ENCODE data around the gene CYP2W1. TPM values are rescaled to one million over a fixed set of nuclear protein-coding genes. Genes with fewer than 3 reads are reported as not detected.

CYP2W1 gene
- total RNA-seq, 1 donor from 2014 or later, result 15.3 TPM

DNA sequence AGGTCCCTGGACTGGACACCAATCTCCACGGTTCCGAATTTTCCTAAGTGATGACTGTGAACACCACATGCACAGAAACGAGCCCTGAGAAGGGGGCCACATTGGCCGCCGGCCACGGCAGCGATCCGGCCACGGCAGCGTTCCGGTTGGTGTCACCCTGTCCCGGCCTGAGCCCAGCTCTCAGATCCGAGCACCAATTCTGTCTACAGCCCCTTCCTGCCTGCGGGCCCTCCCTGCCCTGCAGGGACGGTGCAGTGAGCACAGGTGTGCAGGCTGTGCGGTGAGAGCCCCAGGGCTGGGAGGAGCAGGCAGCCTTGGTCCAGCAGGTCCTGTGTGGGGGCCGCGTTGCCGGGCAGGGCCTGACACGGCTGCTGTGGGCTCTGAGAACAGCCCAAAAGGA lies 31.7 kb downstream of the CYP2W1 start:
- Mint-ChIP-seq H3K4me3 (no peak overlapping the region), H3K36me3 (peaks cover 4% of the 10 kb centered on the region), H3K4me1 (ENCODE audit: unreplicated experiment) (peaks cover 10% of the 10 kb centered on the region), H3K27ac (no peak overlapping the region), H3K27me3 (no peaks in the 10 kb centered on the region), H3K9me3 (no peaks in the 10 kb centered on the region)
- TF ChIP-seq, protein P1, sequence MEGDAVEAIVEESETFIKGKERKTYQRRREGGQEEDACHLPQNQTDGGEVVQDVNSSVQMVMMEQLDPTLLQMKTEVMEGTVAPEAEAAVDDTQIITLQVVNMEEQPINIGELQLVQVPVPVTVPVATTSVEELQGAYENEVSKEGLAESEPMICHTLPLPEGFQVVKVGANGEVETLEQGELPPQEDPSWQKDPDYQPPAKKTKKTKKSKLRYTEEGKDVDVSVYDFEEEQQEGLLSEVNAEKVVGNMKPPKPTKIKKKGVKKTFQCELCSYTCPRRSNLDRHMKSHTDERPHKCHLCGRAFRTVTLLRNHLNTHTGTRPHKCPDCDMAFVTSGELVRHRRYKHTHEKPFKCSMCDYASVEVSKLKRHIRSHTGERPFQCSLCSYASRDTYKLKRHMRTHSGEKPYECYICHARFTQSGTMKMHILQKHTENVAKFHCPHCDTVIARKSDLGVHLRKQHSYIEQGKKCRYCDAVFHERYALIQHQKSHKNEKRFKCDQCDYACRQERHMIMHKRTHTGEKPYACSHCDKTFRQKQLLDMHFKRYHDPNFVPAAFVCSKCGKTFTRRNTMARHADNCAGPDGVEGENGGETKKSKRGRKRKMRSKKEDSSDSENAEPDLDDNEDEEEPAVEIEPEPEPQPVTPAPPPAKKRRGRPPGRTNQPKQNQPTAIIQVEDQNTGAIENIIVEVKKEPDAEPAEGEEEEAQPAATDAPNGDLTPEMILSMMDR (conservative IDR thresholded peaks at IDR 0.05), result no peak
- DNase-seq (ENCODE audit: extremely low spot score, unreplicated experiment), result no peak

DNA sequence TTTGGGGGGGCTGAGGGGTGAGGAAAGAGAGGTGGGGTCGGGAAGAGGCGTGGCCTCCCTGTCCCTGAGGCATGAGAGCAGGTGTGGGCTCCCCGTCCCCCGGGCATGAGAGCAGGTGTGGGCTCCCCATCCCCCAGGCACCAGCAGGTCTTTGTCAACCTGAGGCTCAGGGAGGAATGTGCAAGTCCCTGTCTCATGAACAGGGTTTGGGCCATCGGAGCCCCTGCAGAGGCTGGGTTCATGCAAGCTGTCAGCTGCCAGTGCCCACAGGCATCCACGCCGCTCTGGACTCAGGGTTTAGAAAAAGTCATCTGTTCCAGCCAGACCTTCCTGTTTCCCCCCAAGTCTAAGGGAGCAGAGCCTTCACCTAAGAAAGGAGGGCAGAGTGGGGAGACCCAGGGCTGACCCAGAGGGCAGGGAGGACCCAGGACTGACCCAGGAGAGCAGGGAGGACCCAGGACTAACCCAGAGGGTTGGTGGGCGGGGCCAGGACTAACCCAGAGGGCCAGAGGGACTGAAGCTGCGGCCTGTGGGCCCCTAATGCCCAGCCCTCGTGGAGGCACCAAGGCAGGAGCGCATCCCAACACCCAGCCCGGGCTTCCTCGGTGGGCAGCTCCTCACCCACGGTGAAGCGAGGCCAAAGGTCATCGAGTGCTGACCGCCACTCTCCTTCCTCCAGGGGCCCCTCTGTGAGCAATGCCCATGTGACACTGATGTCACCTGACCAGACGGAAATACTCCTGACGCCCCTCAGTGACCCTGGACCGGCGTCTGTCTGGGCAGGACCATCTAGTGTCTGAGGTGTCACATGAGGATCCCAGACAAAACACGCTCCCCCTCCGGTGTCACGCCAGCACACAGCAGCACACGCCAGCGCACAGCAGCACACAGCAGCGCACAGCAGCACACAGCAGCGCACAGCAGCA lies 32.5 kb downstream of the CYP2W1 start:
- Mint-ChIP-seq H3K27me3 (no peaks in the 10 kb centered on the region), H3K9me3 (no peaks in the 10 kb centered on the region), H3K4me1 (ENCODE audit: unreplicated experiment) (peaks cover 10% of the 10 kb centered on the region), H3K4me3 (no peak overlapping the region), H3K27ac (peak overlapping the region; percentile 23), H3K36me3 (peaks cover 4% of the 10 kb centered on the region)
- no peak for DNase-seq (ENCODE audit: extremely low spot score, unreplicated experiment)
- TF ChIP-seq, protein P1 (conservative IDR thresholded peaks at IDR 0.05), result no peak

DNA sequence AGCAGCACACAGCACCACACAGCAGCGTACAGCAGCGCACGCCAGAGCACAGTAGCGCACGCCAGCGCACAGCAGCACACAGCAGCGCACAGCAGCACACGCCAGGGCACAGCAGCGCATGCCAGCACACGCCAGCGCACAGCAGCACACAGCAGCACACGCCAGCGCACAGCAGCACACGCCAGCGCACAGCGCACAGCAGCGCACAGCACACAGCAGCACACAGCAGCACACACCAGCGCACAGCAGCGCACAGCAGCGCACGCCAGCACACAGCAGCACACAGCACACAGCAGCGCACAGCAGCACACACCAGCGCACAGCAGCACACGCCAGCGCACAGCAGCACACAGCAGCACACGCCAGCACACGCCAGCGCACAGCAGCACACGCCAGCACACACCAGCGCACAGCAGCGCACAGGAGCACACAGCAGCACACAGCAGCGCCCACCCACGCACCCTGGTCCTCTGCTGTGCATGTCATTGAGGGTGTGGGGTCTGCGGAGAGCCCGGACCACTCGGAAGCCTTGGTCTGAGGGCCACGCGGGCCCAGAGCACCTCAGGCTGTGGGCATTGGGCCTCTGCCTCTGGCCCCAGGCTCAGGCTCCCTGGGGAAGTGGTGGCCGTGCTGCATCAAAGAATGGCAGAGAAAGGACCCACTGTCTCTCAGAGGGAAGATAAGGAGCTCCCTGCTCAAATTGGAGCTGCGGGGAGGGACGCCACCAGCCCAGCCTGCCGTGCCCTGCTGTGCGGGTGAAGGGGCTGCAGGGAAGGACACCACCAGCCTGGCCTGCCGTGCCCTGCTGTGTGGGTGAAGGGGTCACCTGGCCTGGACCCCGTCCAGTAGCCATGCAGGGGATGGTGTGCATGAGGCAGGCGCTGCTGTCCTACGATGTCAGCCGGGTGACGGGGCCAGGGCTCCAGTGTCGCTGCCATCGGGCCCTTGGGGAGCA lies 33.9 kb downstream of the CYP2W1 start:
- peaks cover 8% of the 10 kb centered on the region for H3K36me3 Mint-ChIP-seq
- H3K27ac Mint-ChIP-seq, result no peak overlapping the region
- H3K4me1 Mint-ChIP-seq (ENCODE audit: unreplicated experiment), result peaks cover 10% of the 10 kb centered on the region
- no peaks in the 10 kb centered on the region for H3K27me3 Mint-ChIP-seq
- no peak overlapping the region for H3K4me3 Mint-ChIP-seq
- TF ChIP-seq, protein P1 (conservative IDR thresholded peaks at IDR 0.05), result no peak
- H3K9me3 Mint-ChIP-seq, result no peaks in the 10 kb centered on the region
- no peak for DNase-seq (ENCODE audit: extremely low spot score, unreplicated experiment)

DNA sequence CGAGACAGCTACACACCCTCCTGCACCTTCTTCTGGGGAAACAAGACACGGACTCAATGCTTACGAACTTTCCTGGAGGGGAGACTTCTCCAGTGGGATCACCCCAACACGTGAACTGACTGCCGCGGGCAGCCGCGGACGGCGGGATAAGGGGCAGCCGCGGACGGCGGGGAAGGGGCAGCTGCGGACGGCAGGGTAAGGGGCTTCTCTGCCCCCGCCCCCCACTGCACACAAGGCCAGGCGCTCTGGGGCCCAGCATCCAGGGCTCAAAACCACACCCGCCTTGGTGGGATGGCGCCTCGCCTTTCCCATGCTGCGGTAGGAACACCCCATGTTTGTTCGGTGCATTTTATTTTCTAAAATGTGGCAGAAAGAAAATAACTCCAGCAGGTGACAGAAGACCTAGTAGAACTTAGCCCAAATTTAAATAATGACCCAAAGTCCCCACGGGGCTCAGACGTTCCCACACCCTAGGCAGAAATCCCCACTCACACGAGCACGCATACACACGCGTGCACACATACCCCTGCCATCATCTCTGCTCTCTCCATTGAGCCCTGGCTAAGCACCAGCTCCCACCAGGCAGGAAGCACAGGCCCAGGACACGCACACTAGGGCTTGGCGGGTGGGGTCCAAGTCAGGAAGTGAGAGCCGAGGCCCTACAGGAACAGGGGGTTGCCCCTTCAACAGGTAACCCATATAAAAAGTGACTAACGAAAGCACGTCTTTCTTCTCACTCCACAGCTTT lies 34.8 kb downstream of the CYP2W1 start:
- TF ChIP-seq, protein P1 (conservative IDR thresholded peaks at IDR 0.05), result no peak
- Mint-ChIP-seq H3K36me3 (peaks cover 8% of the 10 kb centered on the region), H3K27me3 (no peaks in the 10 kb centered on the region), H3K9me3 (no peaks in the 10 kb centered on the region), H3K4me1 (ENCODE audit: unreplicated experiment) (peaks cover 10% of the 10 kb centered on the region), H3K27ac (peak overlapping the region; percentile 13), H3K4me3 (no peak overlapping the region)
- no peak for DNase-seq (ENCODE audit: extremely low spot score, unreplicated experiment)

- H3K36me3 Mint-ChIP-seq, result peaks cover 8% of the 10 kb centered on the region
- H3K27me3 Mint-ChIP-seq, result no peaks in the 10 kb centered on the region
- DNase-seq (ENCODE audit: extremely low spot score, unreplicated experiment), result no peak
- H3K9me3 Mint-ChIP-seq, result no peaks in the 10 kb centered on the region
- H3K27ac Mint-ChIP-seq, result peak overlapping the region; percentile 13
- H3K4me3 Mint-ChIP-seq, result no peak overlapping the region
- H3K4me1 Mint-ChIP-seq (ENCODE audit: unreplicated experiment), result peaks cover 10% of the 10 kb centered on the region
- TF ChIP-seq, protein P1 (conservative IDR thresholded peaks at IDR 0.05), result no peak
Observed at GRCh38 chr7:1018334-1018695, 35.3 kb downstream of the CYP2W1 start.
